ENCODE measurements around the gene AIMP1. TPM values are rescaled to one million over a fixed set of nuclear protein-coding genes. Genes with fewer than 3 reads are reported as not detected.

AIMP1 gene
- total and polyA plus RNA-seq, 10 of the 15 experiments (the other 5 are each of a cell fraction or from before 2014, with no cell fraction given), result 18.6 to 131 (median 56.5) TPM

DNA sequence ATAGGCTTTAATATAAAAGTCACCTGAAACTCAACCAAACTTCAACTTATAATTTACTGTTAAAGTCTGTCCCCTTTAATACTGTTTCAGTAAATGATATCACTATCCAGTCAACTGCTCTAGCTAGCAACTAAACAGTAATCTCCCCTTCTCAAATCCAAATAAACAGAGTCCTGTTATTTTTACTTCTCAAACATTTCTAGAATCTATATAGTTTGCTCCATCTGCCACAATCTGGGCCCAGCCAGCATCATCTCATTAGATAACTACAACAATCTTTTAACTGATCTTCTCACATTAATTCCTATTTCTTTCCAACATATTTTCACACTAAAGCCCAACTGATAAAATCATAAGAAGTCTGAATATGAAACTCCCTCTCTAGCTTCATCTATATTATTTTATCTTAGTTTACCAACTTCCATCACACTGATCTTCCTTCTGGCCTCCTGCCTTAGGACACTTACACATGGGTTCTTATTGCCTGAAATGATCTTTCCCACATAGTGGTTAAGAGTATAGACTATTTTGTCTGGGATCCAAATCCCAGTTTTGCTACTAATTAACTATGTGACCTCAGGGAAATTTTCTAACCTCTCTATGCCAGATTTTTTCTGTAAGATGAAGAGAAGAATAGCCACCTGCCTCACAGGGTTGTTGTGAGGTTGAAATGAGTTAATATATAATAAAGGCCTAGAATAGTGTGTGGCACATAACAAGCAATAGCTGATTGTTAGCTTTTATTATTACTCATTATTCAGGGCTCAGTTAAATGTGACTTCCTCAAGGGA lies 18.9 kb upstream of the AIMP1 start (continued):
- TF ChIP-seq, protein P1, sequence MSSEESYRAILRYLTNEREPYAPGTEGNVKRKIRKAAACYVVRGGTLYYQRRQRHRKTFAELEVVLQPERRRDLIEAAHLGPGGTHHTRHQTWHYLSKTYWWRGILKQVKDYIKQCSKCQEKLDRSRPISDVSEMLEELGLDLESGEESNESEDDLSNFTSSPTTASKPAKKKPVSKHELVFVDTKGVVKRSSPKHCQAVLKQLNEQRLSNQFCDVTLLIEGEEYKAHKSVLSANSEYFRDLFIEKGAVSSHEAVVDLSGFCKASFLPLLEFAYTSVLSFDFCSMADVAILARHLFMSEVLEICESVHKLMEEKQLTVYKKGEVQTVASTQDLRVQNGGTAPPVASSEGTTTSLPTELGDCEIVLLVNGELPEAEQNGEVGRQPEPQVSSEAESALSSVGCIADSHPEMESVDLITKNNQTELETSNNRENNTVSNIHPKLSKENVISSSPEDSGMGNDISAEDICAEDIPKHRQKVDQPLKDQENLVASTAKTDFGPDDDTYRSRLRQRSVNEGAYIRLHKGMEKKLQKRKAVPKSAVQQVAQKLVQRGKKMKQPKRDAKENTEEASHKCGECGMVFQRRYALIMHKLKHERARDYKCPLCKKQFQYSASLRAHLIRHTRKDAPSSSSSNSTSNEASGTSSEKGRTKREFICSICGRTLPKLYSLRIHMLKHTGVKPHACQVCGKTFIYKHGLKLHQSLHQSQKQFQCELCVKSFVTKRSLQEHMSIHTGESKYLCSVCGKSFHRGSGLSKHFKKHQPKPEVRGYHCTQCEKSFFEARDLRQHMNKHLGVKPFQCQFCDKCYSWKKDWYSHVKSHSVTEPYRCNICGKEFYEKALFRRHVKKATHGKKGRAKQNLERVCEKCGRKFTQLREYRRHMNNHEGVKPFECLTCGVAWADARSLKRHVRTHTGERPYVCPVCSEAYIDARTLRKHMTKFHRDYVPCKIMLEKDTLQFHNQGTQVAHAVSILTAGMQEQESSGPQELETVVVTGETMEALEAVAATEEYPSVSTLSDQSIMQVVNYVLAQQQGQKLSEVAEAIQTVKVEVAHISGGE (CRISPR knock-in tag; IDR thresholded peaks at IDR 0.05), result no peak
- no peak for TF ChIP-seq GATAD2B (conservative IDR thresholded peaks at IDR 0.05; ENCODE audit: low read depth)
- no peak for TF ChIP-seq PBX3 (IDR thresholded peaks at IDR 0.05; ENCODE audit: insufficient replicate concordance, low read depth, low read length)
- TF ChIP-seq YBX1 (IDR thresholded peaks at IDR 0.05), result no peak
- TF ChIP-seq DPF2 (IDR thresholded peaks at IDR 0.05), result no peak
- TF ChIP-seq, protein P2, sequence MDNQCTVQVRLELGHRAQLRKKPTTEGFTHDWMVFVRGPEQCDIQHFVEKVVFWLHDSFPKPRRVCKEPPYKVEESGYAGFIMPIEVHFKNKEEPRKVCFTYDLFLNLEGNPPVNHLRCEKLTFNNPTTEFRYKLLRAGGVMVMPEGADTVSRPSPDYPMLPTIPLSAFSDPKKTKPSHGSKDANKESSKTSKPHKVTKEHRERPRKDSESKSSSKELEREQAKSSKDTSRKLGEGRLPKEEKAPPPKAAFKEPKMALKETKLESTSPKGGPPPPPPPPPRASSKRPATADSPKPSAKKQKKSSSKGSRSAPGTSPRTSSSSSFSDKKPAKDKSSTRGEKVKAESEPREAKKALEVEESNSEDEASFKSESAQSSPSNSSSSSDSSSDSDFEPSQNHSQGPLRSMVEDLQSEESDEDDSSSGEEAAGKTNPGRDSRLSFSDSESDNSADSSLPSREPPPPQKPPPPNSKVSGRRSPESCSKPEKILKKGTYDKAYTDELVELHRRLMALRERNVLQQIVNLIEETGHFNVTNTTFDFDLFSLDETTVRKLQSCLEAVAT (IDR thresholded peaks at IDR 0.05), result no peak
- TF ChIP-seq NFXL1 (IDR thresholded peaks at IDR 0.05; ENCODE audit: borderline replicate concordance), result no peak
- TF ChIP-seq REST (IDR thresholded peaks at IDR 0.05; ENCODE audit: low read depth, low read length), result no peak
- TF ChIP-seq LARP7 (IDR thresholded peaks at IDR 0.05), result no peak
- TF ChIP-seq PRDM15 (CRISPR knock-in tag; IDR thresholded peaks at IDR 0.05), result no peak
- no peak for TF ChIP-seq IKZF1 (conservative IDR thresholded peaks at IDR 0.05)
- no peak for TF ChIP-seq ZSCAN29 (IDR thresholded peaks at IDR 0.05)
